ENCODE data around the gene MAST1. TPM values are rescaled to one million over a fixed set of nuclear protein-coding genes. Genes with fewer than 3 reads are reported as not detected.

Gene MAST1
- total RNA-seq, 1 experiment from 2014 or later = 2.6 TPM

- no peak for DNase-seq
- CTCF ChIA-PET = no interaction called here
- no peak for TF ChIP-seq CTCF (IDR thresholded peaks at IDR 0.05; ENCODE audit: unreplicated experiment)
- Mint-ChIP-seq H3K4me3 (ENCODE audit: low read depth, unreplicated experiment) (no peak overlapping the region), H3K9me3 (ENCODE audit: low read depth, unreplicated experiment) (no peaks in the 10 kb centered on the region), H3K4me1 (ENCODE audit: low read depth, unreplicated experiment) (no peaks in the 10 kb centered on the region), H3K36me3 (ENCODE audit: insufficient read depth, unreplicated experiment) (peaks cover 69% of the 10 kb centered on the region), H3K27ac (ENCODE audit: unreplicated experiment) (no peak overlapping the region), H3K27me3 (ENCODE audit: unreplicated experiment) (no peaks in the 10 kb centered on the region)
- no TSS peak for BruUV-seq (replicated peaks)
- intact Hi-C loops (cut with micrococcal nuclease; ENCODE audit: unreplicated experiment) = no loop called here
Observed at GRCh38 chr19:12921047-12921446, 82.7 kb downstream of the MAST1 start.

DNA sequence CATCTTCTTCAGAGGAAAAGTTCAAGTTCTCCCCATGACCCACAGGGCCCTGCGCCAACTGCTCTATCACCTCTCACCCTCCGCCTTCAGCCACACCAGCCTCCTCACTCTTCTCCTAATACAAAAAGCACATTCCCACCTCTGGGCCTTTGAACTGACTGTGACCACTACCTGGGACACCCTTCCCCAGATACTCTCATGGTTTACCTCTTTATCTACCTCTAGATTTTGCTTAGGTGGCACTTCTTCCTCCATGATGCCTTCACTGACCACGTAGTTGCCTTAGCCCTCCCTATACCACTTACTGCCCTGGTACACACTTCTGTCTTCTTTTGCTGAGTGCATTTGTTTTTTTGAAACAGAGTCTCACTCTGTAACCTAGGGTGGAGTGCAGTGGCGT, 84.6 kb downstream of the MAST1 start:
- no peak for DNase-seq
- BruUV-seq (replicated peaks) = no TSS peak
- Mint-ChIP-seq H3K4me1 (ENCODE audit: low read depth, unreplicated experiment) (no peaks in the 10 kb centered on the region), H3K36me3 (ENCODE audit: insufficient read depth, unreplicated experiment) (peaks cover 76% of the 10 kb centered on the region), H3K4me3 (ENCODE audit: low read depth, unreplicated experiment) (no peak overlapping the region), H3K27me3 (ENCODE audit: unreplicated experiment) (no peaks in the 10 kb centered on the region), H3K9me3 (ENCODE audit: low read depth, unreplicated experiment) (no peaks in the 10 kb centered on the region), H3K27ac (ENCODE audit: unreplicated experiment) (no peak overlapping the region)
- intact Hi-C loops (cut with micrococcal nuclease; ENCODE audit: unreplicated experiment) = no loop called here
- no peak for TF ChIP-seq CTCF (IDR thresholded peaks at IDR 0.05; ENCODE audit: unreplicated experiment)
- CTCF ChIA-PET = no interaction called here

Small RNA genes within 50 kb of the gene (microRNA-seq; reads per million reads assigned to microRNA genes)
- gene MIR5695 (not detected), gene MIR6794 (not detected)

Other genes with a start within 250 kb of the MAST1 start
- 5.4 and 6.3 TPM in 2 replicates for gene ZNF490, start 227.7 kb upstream of the MAST1 start, total RNA-seq (2022)
- 15.8 and 16.2 TPM in 2 replicates for gene ZNF791, start 227.6 kb upstream of the MAST1 start, total RNA-seq (2022)
- gene MAN2B1, start 171.8 kb upstream of the MAST1 start, total RNA-seq (2022) = 76.9 and 84.4 TPM in 2 replicates
- 10.1 and 10.8 TPM in 2 replicates for gene WDR83, start 171.7 kb upstream of the MAST1 start, total RNA-seq (2022)
- gene DHPS, start 156.6 kb upstream of the MAST1 start, total RNA-seq (2022) = 57.6 and 69.1 TPM in 2 replicates
- gene GNG14, start 150.5 kb upstream of the MAST1 start, total RNA-seq (2022) = not detected in 2 replicates
- 6.7 and 7.1 TPM in 2 replicates for gene FBXW9, start 141.9 kb upstream of the MAST1 start, total RNA-seq (2022)
- 67.0 and 87.6 TPM in 2 replicates for gene TNPO2, start 114.6 kb upstream of the MAST1 start, total RNA-seq (2022)
- 124 and 128 TPM in 2 replicates for gene TRIR, start 103.8 kb upstream of the MAST1 start, total RNA-seq (2022)
- gene GET3, start 101.0 kb upstream of the MAST1 start, total RNA-seq (2022) = 52.2 and 53.8 TPM in 2 replicates
- not detected in 2 replicates for gene BEST2, start 86.7 kb upstream of the MAST1 start, total RNA-seq (2022)
- 69.0 and 70.7 TPM in 2 replicates for gene HOOK2, start 63.0 kb upstream of the MAST1 start, total RNA-seq (2022)
- gene JUNB, start 47.0 kb upstream of the MAST1 start, total RNA-seq (2022) = 113 and 116 TPM in 2 replicates
- gene PRDX2, start 36.7 kb upstream of the MAST1 start, total RNA-seq (2022) = 121 and 135 TPM in 2 replicates
- gene THSD8, start 36.4 kb upstream of the MAST1 start, total RNA-seq (2022) = 14.0 and 16.1 TPM in 2 replicates
- gene RNASEH2A, start 31.9 kb upstream of the MAST1 start, total RNA-seq (2022) = 30.6 and 41.6 TPM in 2 replicates
- not detected in 2 replicates for gene RTBDN, start 3.9 kb upstream of the MAST1 start, total RNA-seq (2022)
- 32.7 and 38.4 TPM in 2 replicates for gene DNASE2, start 42.9 kb downstream of the MAST1 start, total RNA-seq (2022)
- not detected in 2 replicates for gene KLF1, start 48.7 kb downstream of the MAST1 start, total RNA-seq (2022)
- gene GCDH, start 52.6 kb downstream of the MAST1 start, total RNA-seq (2022) = 23.6 and 26.8 TPM in 2 replicates
- gene SYCE2, start 80.8 kb downstream of the MAST1 start, total RNA-seq (2022) = 1.1 TPM in 1 of 2 replicates, not detected in the other
- gene FARSA, start 95.2 kb downstream of the MAST1 start, total RNA-seq (2022) = 72.8 and 75.5 TPM in 2 replicates
- 680 and 718 TPM in 2 replicates for gene CALR, start 100.1 kb downstream of the MAST1 start, total RNA-seq (2022)
- 101 and 110 TPM in 2 replicates for gene RAD23A, start 107.3 kb downstream of the MAST1 start, total RNA-seq (2022)
- gene GADD45GIP1, start 118.7 kb downstream of the MAST1 start, total RNA-seq (2022) = 20.0 and 21.6 TPM in 2 replicates
- gene DAND5, start 131.1 kb downstream of the MAST1 start, total RNA-seq (2022) = 0.21 and 0.47 TPM in 2 replicates
- 16.4 and 21.9 TPM in 2 replicates for gene NFIX, start 157.0 kb downstream of the MAST1 start, total RNA-seq (2022)